Astrocyte of the cerebellum (primary cell): Measurements from ENCODE around the gene S100P.

ENCODE experiments used
- DNase-seq: peaks from one replicate; pipeline ENCODE4 v3.0.0-alpha.2; 2011; ENCODE audit warnings: low read depth
- H3K4me3 ChIP-seq: 2 replicates; pipeline ENCODE4 v1.5.1; 2011; ENCODE audit warnings: mild to moderate bottlenecking, low read depth, low read length, moderate library complexity
- CTCF ChIP-seq: IDR thresholded peaks from 2 replicates; pipeline ENCODE4 v1.5.1; 2012; ENCODE audit warnings: low read length, low read depth, moderate library complexity, mild to moderate bottlenecking; ENCODE audit errors: missing control alignments
- in situ Hi-C: cut with HindIII; loops from 2 replicates; pipeline ENCODE4 v1.10.0; 2017; ENCODE audit warnings: low sequenced_read_pairs

The S100P gene

DNA sequence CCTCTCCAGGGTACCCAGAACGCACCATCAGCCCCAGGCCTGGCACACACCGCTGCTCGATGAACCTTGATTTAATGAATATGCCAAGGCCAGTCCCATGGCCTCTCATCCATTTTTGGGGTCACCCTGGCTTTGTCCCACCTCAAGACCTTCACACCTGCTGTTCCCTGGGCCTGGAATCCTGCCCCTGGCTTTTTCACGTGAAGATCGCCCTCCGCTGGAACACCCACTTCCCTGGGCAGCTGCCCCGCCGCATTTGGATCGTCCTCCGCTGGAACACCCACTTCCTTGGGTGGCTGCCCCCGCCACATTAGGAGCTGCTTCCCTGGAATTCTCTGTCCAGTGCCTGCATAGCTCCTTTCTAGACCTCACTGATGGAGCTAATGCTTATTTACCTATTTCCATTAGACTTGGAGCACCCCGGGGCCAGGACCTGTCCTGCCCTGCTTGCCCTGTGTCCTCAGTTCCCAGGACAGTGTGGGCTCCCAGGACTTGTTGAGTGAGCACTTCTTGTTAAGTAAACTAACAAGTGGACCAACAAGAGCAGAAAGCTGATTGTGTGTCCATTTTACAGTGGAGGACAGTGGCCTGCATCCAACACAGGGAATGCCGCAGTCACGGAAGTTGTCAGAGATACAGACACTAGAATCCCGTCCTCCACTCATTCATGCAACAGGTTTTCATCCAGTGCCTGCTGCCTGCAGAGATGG lies 34.8 kb downstream of the S100P start:
- H3K4me3 ChIP-seq: no peak overlapping the region
- no peak for TF ChIP-seq CTCF
- no peak for DNase-seq
- in situ Hi-C loops: no loop called here

DNA sequence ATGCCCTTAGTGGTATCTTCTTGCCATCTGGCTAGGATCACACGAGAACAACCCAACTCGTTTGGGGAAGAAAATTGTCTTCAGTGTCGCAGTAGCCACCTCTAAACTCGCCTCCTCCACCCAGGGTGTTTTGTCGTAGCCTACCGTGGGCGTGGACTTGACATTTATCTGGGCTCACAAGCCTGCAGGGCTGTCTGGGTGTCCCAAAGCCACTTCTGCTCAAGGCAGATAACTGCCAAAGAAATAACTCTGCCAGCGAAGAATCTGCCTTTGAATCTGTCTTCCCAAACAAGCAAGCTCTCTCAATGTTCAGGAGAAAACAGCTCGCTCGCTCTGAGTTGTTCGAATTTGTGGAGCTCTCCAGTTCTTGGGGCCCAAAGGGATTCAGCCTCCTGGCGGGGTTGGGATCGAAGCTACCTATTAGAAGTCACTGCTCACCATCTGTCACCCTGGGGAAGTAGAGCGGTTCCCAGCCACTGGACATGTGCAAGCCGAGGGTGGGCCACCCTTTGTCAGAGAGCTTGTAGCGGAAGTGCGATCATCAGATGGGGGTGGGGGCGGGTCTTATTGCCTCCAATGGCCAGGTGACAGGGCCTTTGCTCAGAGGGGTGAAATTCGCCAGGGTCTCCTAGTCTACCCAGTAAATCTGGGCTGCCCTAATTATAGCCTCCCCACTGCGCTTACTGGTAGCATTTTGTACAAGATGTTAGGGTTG lies 37.1 kb downstream of the S100P start:
- no peak for DNase-seq
- in situ Hi-C loops: no loop called here
- no peak for TF ChIP-seq CTCF
- no peak overlapping the region for H3K4me3 ChIP-seq

DNA sequence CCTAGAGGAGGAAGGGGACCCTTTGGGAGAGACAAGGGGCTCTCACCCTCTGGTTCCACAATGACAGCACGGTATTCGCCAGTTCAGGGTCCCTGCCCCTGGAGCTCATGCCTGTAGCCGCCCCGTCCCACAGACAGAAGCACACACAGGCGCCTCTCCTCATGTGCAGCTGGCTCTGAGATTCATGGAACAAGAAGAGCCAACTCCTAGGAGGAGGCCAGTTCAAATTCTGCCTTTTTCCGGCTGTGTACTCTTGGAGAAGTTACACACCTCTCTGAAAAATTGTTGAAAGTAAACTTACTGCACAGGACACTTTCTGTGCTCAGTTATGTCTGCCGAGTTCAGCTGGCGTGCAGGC lies 37.6 kb downstream of the S100P start:
- TF ChIP-seq CTCF: no peak
- in situ Hi-C loops: no loop called here
- no peak overlapping the region for H3K4me3 ChIP-seq
- no peak for DNase-seq

DNA sequence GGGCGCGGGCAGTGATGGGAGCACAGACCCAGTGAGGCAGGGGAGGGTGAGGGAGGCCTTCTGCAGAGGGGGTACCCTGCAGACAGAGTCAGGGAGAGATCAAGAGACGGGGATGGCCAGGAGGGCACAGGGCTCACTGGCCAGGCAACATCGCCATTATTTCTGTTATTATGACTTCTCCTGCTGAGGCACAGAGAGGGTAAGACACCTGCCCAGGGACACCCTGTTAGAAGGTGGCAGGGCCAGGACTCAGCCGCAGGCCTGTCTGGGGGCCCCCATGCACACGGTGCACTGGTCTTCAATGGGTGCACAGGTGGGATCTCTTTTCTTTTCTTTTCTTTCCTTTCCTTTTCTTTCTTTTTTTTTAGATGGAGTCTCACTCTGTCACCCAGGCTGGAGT lies 38.1 kb downstream of the S100P start:
- no peak overlapping the region for H3K4me3 ChIP-seq
- in situ Hi-C loops: no loop called here
- TF ChIP-seq CTCF: no peak
- DNase-seq: no peak

DNA sequence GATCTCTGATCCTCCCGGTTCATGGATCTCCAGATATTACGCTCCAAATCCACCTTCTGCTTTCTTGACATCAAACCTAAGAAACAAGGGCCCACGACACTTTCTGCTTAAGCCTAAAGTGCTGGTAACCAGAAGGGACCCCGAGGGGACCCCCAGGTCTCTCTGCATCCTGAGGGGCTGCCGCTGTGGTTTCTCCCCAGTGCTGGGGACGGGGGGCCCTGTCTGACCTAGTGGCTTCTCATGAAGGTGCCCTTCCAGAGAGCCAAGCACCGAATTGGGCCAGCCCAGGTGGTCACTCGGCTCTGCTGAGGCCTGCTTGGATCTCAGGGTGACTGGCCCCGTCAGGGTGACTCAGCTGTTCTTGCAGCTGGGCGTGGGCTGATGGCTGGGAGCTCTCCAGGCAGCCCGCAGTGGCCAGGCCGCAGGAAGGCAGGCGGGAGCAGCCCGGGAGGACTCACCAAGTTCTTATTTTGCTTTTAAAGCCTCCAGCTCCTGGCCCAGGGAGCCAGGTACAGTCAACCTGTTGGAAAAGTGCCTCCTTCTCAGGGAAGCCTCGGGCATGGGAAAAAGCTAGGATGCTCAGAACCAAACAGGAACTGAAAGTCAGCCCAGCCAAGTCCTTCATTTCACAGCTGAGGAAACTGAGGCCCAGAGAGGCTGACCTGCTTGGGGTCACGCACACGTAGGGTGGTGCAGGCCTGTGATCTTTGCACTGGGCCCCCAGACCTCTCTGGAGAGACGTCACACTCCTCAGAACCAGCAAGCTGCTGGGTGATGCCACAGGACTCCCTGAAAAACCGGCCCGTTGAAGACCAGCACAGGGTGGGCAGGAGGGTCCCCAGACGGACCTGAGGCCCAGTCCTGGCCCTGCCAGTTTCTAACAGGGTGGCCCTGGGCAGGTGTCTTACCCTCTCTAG lies 39.0 kb downstream of the S100P start:
- TF ChIP-seq CTCF: no peak
- in situ Hi-C loops: no loop called here
- DNase-seq: peak; percentile 74
- H3K4me3 ChIP-seq: no peak overlapping the region

DNA sequence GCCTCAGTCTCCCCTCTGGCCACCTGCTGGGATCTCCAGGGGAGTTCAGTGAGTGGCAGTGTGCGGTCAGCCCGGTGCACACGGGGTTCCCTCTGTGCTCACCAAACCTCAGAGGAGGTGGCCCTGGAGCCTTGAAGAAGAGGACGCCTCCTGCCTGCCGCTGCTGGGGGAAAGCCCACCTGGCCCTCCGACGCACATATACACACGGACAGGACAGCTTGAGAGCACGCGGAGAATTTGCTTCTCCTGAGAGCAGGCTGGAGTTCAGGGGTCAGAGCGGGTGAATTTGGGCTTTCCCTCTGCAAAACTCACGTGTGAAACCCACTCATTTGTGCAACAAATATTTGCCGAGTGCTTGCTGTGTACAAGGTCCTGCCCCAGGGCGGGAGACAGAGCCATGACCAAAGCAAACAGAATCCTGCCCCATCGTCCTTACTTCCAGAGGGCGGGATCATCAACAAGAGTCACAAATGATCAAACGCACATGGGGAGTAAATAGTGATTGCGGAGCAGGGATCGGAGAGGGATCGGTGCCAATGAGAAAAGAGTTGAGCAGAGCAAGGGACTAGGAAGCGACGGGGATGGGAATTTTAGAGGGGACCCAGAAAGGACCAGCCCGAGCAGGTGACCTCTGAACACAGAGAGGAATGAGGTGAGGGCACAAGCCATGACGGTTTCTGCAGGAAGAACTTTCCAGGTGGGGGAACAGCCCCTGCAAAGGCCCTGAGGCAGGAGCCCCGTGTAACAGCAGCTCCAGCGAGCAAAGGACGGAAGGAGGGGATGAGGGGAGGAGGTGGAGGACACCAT lies 39.9 kb downstream of the S100P start:
- no peak for TF ChIP-seq CTCF
- no peak for DNase-seq
- H3K4me3 ChIP-seq: no peak overlapping the region
- in situ Hi-C loops: no loop called here
